HCT116 (cell line): ENCODE results near the gene EDNRA. TPM values are rescaled to one million over a fixed set of nuclear protein-coding genes. Genes with fewer than 3 reads are reported as not detected.

Experiments
- ATAC-seq: fragments of 200-7000 bp; cut with Tn5 transposase; 2 replicates; pipeline ENCODE4 v1.9.1; 2020; ENCODE audit warnings: mild to moderate bottlenecking, moderate library complexity
- BruUV-seq: library from RNA; stranded (reverse); fragments of 400-500 nt; replicated peaks from 2 replicates; lab custom pipeline; 2021; lab: Mats Ljungman, UMichigan
- CTCF ChIA-PET: fragments of 300-600 bp; sonication (Branson Sonifier 250); formaldehyde crosslinking; loops from one replicate; lab custom pipeline; 2021; ENCODE audit warnings: antibody characterized with exemption; lab: Charles Lee
- POLR2A ChIA-PET: fragments of 300-600, 350-600 bp; sonication (Branson Sonifier 250); formaldehyde crosslinking; loops from one replicate; lab custom pipeline; 2021; ENCODE audit warnings: antibody characterized with exemption; lab: Charles Lee
- RAD21 ChIA-PET, 2 experiments: fragments of 300-600 bp; sonication (Branson Sonifier 250); formaldehyde crosslinking; loops; one replicate each; lab custom pipeline; 2023; ENCODE audit warnings: low total read pairs in 2 of 2; ENCODE audit not compliant: uncharacterized antibody in 2 of 2, unreplicated experiment in 2 of 2, low non-redundant PET in 1 of 2; lab: Charles Lee
- DNase-seq: peaks from one replicate; pipeline ENCODE4 v3.0.0-alpha.2; 2010; ENCODE audit warnings: low read depth, low spot score
- H2AFZ ChIP-seq: fragments of 200-600 bp; shearing (Covaris generic), sonication (generic); 2 replicates; pipeline ENCODE4 v1.6.1; 2017; ENCODE audit warnings: low read depth, mixed run types, mixed read lengths, antibody characterized with exemption, low read length; ENCODE audit not compliant: poor library complexity, severe bottlenecking
- H3K27ac ChIP-seq: 2 replicates; pipeline ENCODE4 v1.5.1; 2012; ENCODE audit warnings: low read depth, low read length
- H3K27me3 ChIP-seq: fragments of 200-600 bp; sonication (generic); 2 replicates; pipeline ENCODE4 v1.6.1; 2016; ENCODE audit warnings: mixed run types, low read length, mixed read lengths; ENCODE audit not compliant: insufficient read depth
- H3K36me3 ChIP-seq, 2 experiments: fragments of 200-500 bp in 1 of 2; fragments of 200-600 bp in 1 of 2; sonication (Bioruptor generic) in 1 of 2; sonication (generic) in 1 of 2; 2 replicates each; pipeline versions ENCODE4 v1.5.1 to v1.6.1; 2014 to 2016; ENCODE audit warnings: low read length in 2 of 2, inconsistent platforms in 1 of 2, mixed read lengths in 1 of 2, mixed run types in 1 of 2; ENCODE audit not compliant: insufficient read depth in 2 of 2, control insufficient read depth in 1 of 2
- H3K4me1 ChIP-seq, 2 experiments: fragments of 200-600 bp in 1 of 2; sonication (generic) in 1 of 2; 2 replicates each; pipeline versions ENCODE4 v1.5.1 to v1.6.1; 2012 to 2017; ENCODE audit warnings: low read length in 2 of 2, inconsistent platforms in 1 of 2, mild to moderate bottlenecking in 1 of 2, mixed read lengths in 1 of 2, mixed run types in 1 of 2, moderate library complexity in 1 of 2; ENCODE audit not compliant: insufficient read depth in 2 of 2, control insufficient read depth in 1 of 2
- H3K4me2 ChIP-seq: fragments of 200-600 bp; sonication (generic); 2 replicates; pipeline ENCODE4 v1.6.1; 2017; ENCODE audit warnings: mixed run types, low read length, mixed read lengths
- H3K4me3 ChIP-seq, 2 experiments: fragments of 200-600 bp in 1 of 2; sonication (generic) in 1 of 2; replicated peaks in 1 of 2; 2 replicates each; pipeline ENCODE4 v1.5.1; 2011 to 2016; ENCODE audit warnings: low read length in 2 of 2, control low read depth in 1 of 2, low read depth in 1 of 2, mild to moderate bottlenecking in 1 of 2, mixed read lengths in 1 of 2, mixed run types in 1 of 2
- H3K79me2 ChIP-seq: fragments of 200-600 bp; sonication (generic); 2 replicates; pipeline ENCODE4 v1.6.1; 2017; ENCODE audit warnings: mild to moderate bottlenecking, mixed run types, low read length, moderate library complexity, mixed read lengths; ENCODE audit not compliant: insufficient read depth
- H3K9ac ChIP-seq: fragments of 200-600 bp; sonication (generic); 2 replicates; pipeline ENCODE4 v1.6.1; 2016; ENCODE audit warnings: low read length, mixed read lengths
- H3K9me2 ChIP-seq: fragments of 200-600 bp; sonication (generic), shearing (Covaris generic); 2 replicates; pipeline ENCODE4 v1.6.1; 2017; ENCODE audit warnings: mixed run types, mild to moderate bottlenecking, moderate library complexity; ENCODE audit not compliant: insufficient read depth
- H3K9me3 ChIP-seq, 2 experiments: fragments of 200-500 bp in 1 of 2; fragments of 200-600 bp in 1 of 2; sonication (Bioruptor generic) in 1 of 2; sonication (generic) in 1 of 2; 2 replicates each; pipeline ENCODE4 v1.6.1; 2014 to 2017; ENCODE audit warnings: low read length in 2 of 2, mixed read lengths in 2 of 2, inconsistent platforms in 1 of 2, low read depth in 1 of 2, mild to moderate bottlenecking in 1 of 2, mixed run types in 1 of 2, moderate library complexity in 1 of 2; ENCODE audit not compliant: control insufficient read depth in 1 of 2, insufficient read depth in 1 of 2
- H4K20me1 ChIP-seq: fragments of 200-600 bp; sonication (generic), shearing (Covaris generic); 2 replicates; pipeline ENCODE4 v1.6.1; 2017; ENCODE audit warnings: mixed run types, mild to moderate bottlenecking, moderate library complexity; ENCODE audit not compliant: insufficient read depth
- CBX3 ChIP-seq: IDR thresholded peaks from 2 replicates; pipeline ENCODE4 v1.6.1; 2012; ENCODE audit warnings: low read depth
- CEBPB ChIP-seq: IDR thresholded peaks from 2 replicates; pipeline ENCODE4 v1.6.1; 2012; ENCODE audit warnings: low read depth
- ELF1 ChIP-seq: IDR thresholded peaks from 2 replicates; pipeline ENCODE4 v1.6.1; 2012; ENCODE audit warnings: low read depth, borderline replicate concordance
- EZH2phosphoT487 ChIP-seq: fragments of 200-600 bp; IDR thresholded peaks from 2 replicates; pipeline ENCODE4 v1.6.1; 2018; ENCODE audit warnings: antibody characterized with exemption, borderline replicate concordance
- FOSL1 ChIP-seq: IDR thresholded peaks from 2 replicates; pipeline ENCODE4 v1.6.1; 2012; ENCODE audit warnings: low read depth
- JUND ChIP-seq: IDR thresholded peaks from 2 replicates; pipeline ENCODE4 v1.6.1; 2012
- MAX ChIP-seq: IDR thresholded peaks from 2 replicates; pipeline ENCODE4 v1.6.1; 2012
- POLR2A ChIP-seq: IDR thresholded peaks from 2 replicates; pipeline ENCODE4 v1.7.0; 2011; ENCODE audit warnings: borderline replicate concordance; ENCODE audit not compliant: insufficient read depth, insufficient read length; ENCODE audit errors: extremely low read depth
- POLR2AphosphoS5 ChIP-seq: IDR thresholded peaks from 2 replicates; pipeline ENCODE4 v1.6.1; 2011; ENCODE audit warnings: mild to moderate bottlenecking, low read depth, low read length, moderate library complexity
- RAD21 ChIP-seq: IDR thresholded peaks from 2 replicates; pipeline ENCODE4 v1.6.1; 2012; ENCODE audit warnings: low read depth, mild to moderate bottlenecking
- SP1 ChIP-seq: IDR thresholded peaks from 2 replicates; pipeline ENCODE4 v1.6.1; 2012; ENCODE audit warnings: low read depth
- SRF ChIP-seq: IDR thresholded peaks from 2 replicates; pipeline ENCODE4 v1.6.1; 2012; ENCODE audit warnings: low read depth
- YY1 ChIP-seq: IDR thresholded peaks from 2 replicates; pipeline ENCODE4 v1.6.1; 2011; ENCODE audit warnings: low read length, low read depth, moderate library complexity, mild to moderate bottlenecking; ENCODE audit not compliant: insufficient replicate concordance; ENCODE audit errors: extremely low read depth
- intact Hi-C: fragments of 100-400 bp; cut with micrococcal nuclease; formaldehyde crosslinking; loops from 2 replicates; pipeline ENCODE4 v1.10.0; 2022
- total RNA-seq: library from RNA; stranded (reverse); gene quantifications from one replicate; pipeline ENCODE4 v1.2.1, GENCODE V29; 2021; ENCODE audit not compliant: unreplicated experiment
- TF ChIP-seq, protein P1 (sequence below): IDR thresholded peaks from 2 replicates; pipeline ENCODE4 v1.6.1; 2012

EDNRA gene
- total RNA-seq, 1 experiment from 2014 or later = 2.0 TPM

GRCh38 chr4:147578051-147578476 lies 97.2 kb downstream of the EDNRA start:
- no TSS peak for BruUV-seq
- peak; percentile 33; the same call in 1 of the 2 replicates for TF ChIP-seq MAX
- TF ChIP-seq POLR2AphosphoS5 = no peak
- TF ChIP-seq CEBPB = 0 out of 2 replicates have a peak, but pooled peaks have one; percentile 20
- TF ChIP-seq SP1 = peak; percentile 63
- TF ChIP-seq, protein P1, sequence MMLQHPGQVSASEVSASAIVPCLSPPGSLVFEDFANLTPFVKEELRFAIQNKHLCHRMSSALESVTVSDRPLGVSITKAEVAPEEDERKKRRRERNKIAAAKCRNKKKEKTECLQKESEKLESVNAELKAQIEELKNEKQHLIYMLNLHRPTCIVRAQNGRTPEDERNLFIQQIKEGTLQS = no peak
- TF ChIP-seq EZH2phosphoT487 = no peak
- TF ChIP-seq ELF1 = peak; percentile 43
- peak; percentile 78 for TF ChIP-seq JUND
- peak; percentile 73 for TF ChIP-seq FOSL1
- TF ChIP-seq SRF = no peak
- TF ChIP-seq POLR2A = no peak
- peak; percentile 20 for TF ChIP-seq YY1
- TF ChIP-seq RAD21 = 0 out of 2 replicates have a peak, but pooled peaks have one; percentile 2
- peak; percentile 83; the same call in 1 of the 2 replicates for TF ChIP-seq CBX3

More at GRCh38 chr4:147578051-147578476, 97.2 kb downstream of the EDNRA start:
- no peak overlapping the region for H3K27ac ChIP-seq
- intact Hi-C loops = no loop called here
- DNase-seq (peak; percentile 55), ATAC-seq (peak; percentile 96)
- H3K4me2 ChIP-seq = peak overlapping the region; percentile 43
- H3K9ac ChIP-seq = no peak overlapping the region
- RAD21 ChIA-PET = no interaction called here
- H3K9me2 ChIP-seq = no peaks in the 10 kb centered on the region
- H3K4me1 ChIP-seq = peaks cover 8 to 12% of the 10 kb centered on the region in 2 experiments; a peak in 3 of 4 replicates
- H2AFZ ChIP-seq = peak overlapping the region; percentile 45
- POLR2A ChIA-PET = no interaction called here
- H3K79me2 ChIP-seq = no peaks in the 10 kb centered on the region
- H3K36me3 ChIP-seq = no peaks in the 10 kb centered on the region
- CTCF ChIA-PET = interaction anchor here (1.2 kb wide), 1 partner anchor 289 kb away, joined by 4 read pairs; no protein-coding TSS in a partner anchor
- H4K20me1 ChIP-seq = no peaks in the 10 kb centered on the region
- H3K4me3 ChIP-seq = no peak overlapping the region
- H3K9me3 ChIP-seq = no peaks in the 10 kb centered on the region
- H3K27me3 ChIP-seq = no peaks in the 10 kb centered on the region
